HFF-Myc (cell line): ENCODE measurements around the gene CNTN2.

Experiments used
- DNase-seq: peaks from one replicate; pipeline ENCODE4 v3.0.0-alpha.2; 2011; ENCODE audit warnings: low read depth; ENCODE audit errors: extremely low read depth
- H3K4me3 ChIP-seq: replicated peaks from 2 replicates; pipeline ENCODE4 v1.5.1; 2011; ENCODE audit warnings: low read depth, mild to moderate bottlenecking, control low read depth, low read length
- TF ChIP-seq, protein P1 (sequence below): IDR thresholded peaks from 2 replicates; pipeline ENCODE4 v1.5.1; 2012; ENCODE audit warnings: mild to moderate bottlenecking, low read depth, low read length, control low read depth; ENCODE audit errors: missing control alignments

Gene CNTN2

DNA sequence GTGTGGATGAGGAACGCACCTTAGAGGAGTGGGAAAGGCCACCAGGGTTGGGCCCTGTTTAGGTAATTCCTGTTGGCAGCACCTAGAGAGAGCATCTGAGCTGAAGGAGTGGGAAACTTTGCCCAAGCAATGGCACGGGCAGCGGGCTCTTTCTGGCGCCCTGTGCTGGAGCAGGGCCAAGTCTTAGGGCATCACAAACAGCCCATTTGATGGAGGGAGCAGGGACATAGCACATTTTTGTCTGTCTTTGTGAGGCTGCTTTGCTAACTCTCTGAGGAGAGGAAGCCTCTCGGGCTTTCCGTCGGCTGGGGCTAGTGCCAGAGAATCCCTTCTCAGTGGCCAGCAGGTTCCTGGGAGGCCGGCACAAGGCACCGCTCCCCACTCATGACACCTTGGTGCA is 22.5 kb upstream of the CNTN2 start:
- TF ChIP-seq, protein P1, sequence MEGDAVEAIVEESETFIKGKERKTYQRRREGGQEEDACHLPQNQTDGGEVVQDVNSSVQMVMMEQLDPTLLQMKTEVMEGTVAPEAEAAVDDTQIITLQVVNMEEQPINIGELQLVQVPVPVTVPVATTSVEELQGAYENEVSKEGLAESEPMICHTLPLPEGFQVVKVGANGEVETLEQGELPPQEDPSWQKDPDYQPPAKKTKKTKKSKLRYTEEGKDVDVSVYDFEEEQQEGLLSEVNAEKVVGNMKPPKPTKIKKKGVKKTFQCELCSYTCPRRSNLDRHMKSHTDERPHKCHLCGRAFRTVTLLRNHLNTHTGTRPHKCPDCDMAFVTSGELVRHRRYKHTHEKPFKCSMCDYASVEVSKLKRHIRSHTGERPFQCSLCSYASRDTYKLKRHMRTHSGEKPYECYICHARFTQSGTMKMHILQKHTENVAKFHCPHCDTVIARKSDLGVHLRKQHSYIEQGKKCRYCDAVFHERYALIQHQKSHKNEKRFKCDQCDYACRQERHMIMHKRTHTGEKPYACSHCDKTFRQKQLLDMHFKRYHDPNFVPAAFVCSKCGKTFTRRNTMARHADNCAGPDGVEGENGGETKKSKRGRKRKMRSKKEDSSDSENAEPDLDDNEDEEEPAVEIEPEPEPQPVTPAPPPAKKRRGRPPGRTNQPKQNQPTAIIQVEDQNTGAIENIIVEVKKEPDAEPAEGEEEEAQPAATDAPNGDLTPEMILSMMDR, result no peak
- no peak for DNase-seq
- no peak overlapping the region for H3K4me3 ChIP-seq

DNA sequence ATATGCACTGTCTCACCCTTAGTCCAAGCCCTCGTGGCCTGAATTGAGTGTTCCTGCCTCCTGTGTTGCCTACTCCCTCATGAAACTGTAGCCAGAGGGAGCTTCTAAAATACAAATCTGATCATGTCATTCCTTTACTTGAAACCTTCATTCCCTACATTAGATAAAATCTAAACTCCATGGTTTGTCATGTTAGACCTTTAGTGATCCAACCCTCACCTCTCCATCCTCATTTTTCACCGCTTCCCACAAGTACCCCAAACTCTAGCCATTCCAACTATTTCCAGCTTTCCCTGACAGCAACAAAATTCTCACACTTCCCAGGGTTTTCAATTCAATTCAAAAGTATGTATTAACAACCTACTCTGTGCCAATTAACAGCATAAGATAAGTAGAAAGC is 18.3 kb upstream of the CNTN2 start:
- TF ChIP-seq, protein P1, result no peak
- no peak overlapping the region for H3K4me3 ChIP-seq
- DNase-seq, result no peak

DNA sequence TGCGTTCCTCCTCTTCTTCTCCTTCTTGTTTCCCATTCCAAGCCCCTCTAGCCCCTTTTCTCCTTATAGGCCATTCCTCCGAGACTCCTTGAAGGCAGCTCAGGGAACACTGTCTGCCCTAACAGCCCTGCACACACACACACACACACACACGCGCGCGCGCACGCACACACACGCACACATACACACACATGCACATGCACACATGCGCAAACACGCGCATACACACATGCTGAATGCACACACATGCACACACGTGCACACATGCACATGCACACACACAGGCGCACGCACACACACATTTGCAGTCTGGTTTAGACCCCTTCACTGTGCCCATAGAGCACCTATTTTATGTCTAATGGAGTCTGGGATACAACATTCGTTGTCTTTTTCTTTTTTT is 17.8 kb upstream of the CNTN2 start:
- H3K4me3 ChIP-seq, result no peak overlapping the region
- TF ChIP-seq, protein P1, result no peak
- no peak for DNase-seq

DNA sequence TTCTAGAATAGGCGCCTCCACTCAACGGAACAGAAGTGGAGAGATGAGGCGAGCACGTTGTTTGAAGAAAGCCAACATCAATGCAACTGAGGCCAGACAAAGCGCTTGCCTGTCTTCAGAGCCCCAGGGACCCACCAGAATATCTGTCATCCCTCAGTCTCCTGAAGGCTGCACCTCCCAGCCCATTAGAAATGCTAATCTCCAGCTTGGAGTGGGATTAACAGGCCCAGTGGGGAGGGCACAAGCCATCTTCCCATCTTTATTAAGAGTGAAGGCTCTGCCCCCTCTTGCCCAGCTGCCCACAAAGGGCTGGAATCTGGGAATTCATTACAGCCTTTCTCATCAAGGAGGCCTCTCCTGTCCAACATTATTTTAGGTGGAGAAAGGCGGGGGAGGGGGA is 16.8 kb upstream of the CNTN2 start:
- no peak overlapping the region for H3K4me3 ChIP-seq
- TF ChIP-seq, protein P1, result no peak
- no peak for DNase-seq

DNA sequence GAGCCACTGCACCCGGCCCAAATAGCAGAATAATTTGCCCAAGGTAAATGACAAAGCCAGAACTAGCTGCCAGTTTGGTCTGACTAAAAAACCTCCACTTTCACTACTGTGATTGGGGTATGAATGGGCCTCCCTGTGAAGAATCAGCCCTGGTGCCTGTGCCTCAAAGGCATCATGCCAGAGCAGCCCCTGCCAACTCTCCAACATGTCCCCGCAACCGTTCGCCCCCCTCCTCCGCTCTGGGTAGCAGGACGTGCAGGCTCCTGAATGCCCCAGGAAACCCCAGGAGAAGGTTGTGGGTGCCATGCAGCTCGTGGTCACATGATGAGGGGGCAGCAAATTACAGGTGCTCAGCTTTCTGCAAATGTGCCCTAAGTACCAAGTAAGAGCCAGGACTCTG is 14.6 kb upstream of the CNTN2 start:
- no peak for DNase-seq
- TF ChIP-seq, protein P1, result no peak
- no peak overlapping the region for H3K4me3 ChIP-seq

DNA sequence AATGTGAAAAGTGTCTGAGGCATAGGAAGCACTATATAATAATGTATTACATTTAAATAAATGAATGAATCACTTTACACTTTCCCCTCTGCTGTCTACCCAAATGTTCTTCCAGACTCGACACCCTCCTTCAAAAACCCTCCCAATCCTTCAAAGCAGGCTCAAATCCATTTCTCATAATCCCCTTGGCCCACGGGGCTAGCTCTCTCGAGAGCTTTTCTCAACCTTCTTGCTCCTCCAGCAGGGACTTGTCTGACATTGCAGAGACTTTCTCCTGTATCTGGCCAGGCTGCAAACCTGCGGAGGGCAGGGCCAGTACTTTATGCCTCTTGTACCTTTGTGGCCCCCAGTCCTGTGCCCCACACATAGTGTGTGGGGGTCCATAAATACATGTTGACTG is 14.1 kb upstream of the CNTN2 start:
- no peak overlapping the region for H3K4me3 ChIP-seq
- no peak for DNase-seq
- TF ChIP-seq, protein P1, result no peak

DNA sequence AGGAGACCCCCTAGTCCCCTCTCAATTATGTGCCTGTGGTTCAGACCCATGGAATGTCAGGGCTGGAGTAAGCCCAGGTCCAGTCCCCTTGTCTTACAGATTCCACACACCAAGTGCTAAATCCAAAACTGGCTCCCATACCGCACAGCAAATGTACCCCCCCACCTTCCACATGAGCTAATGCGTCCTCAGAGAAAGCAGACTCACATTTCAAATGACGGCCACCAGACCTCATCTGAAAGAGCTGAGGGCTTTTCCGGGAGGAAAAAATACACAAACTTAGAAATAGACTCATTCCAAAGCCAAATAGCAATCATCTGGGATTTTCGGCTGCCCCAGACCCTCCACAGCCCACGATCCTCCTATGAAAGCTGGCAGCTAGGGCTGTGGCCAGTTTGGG is 12.8 kb upstream of the CNTN2 start:
- TF ChIP-seq, protein P1, result no peak
- H3K4me3 ChIP-seq, result no peak overlapping the region
- no peak for DNase-seq
